GM18868 (cell line): ENCODE data around the gene GRID1.

Experiments
- ATAC-seq: cut with Tn5 transposase; IDR thresholded peaks from one replicate; pipeline ENCODE4 v1.9.1; 2021; ENCODE audit warnings: mild to moderate bottlenecking, moderate library complexity; ENCODE audit not compliant: unreplicated experiment

The GRID1 gene

GRCh38 chr10:86218160-86218559 lies 148.4 kb downstream of the GRID1 start:
- ATAC-seq = no peak

- no peak for ATAC-seq
These were observed 149.1 kb downstream of the GRID1 start for GRCh38 chr10:86217371-86218080.

- no peak for ATAC-seq
These were observed 149.7 kb downstream of the GRID1 start for GRCh38 chr10:86216886-86217285.

- ATAC-seq = no peak
These were observed 150.9 kb downstream of the GRID1 start for GRCh38 chr10:86215712-86216111.

GRCh38 chr10:86215046-86215445 lies 151.5 kb downstream of the GRID1 start:
- no peak for ATAC-seq

- no peak for ATAC-seq
These were observed 153.4 kb downstream of the GRID1 start for GRCh38 chr10:86213148-86213547.

- no peak for ATAC-seq
These were observed 154.2 kb downstream of the GRID1 start for GRCh38 chr10:86212391-86212700.

GRCh38 chr10:86211691-86212390 lies 154.8 kb downstream of the GRID1 start:
- no peak for ATAC-seq

- ATAC-seq = no peak
These were observed 156.2 kb downstream of the GRID1 start for GRCh38 chr10:86210416-86210815.

- no peak for ATAC-seq
These were observed 156.9 kb downstream of the GRID1 start for GRCh38 chr10:86209726-86210125.

- ATAC-seq = no peak
These were observed 159.4 kb downstream of the GRID1 start for GRCh38 chr10:86207226-86207625.

GRCh38 chr10:86206240-86206579 lies 160.4 kb downstream of the GRID1 start:
- ATAC-seq = no peak

GRCh38 chr10:86205306-86206239 lies 161.0 kb downstream of the GRID1 start:
- ATAC-seq = no peak

- ATAC-seq = no peak
These were observed 161.9 kb downstream of the GRID1 start for GRCh38 chr10:86204421-86205305.

GRCh38 chr10:86203162-86203905 lies 163.3 kb downstream of the GRID1 start:
- no peak for ATAC-seq

GRCh38 chr10:86202226-86202735 lies 164.3 kb downstream of the GRID1 start:
- no peak for ATAC-seq

- ATAC-seq = no peak
These were observed 165.7 kb downstream of the GRID1 start for GRCh38 chr10:86200867-86201266.

GRCh38 chr10:86200269-86200668 lies 166.3 kb downstream of the GRID1 start:
- ATAC-seq = no peak

- ATAC-seq = no peak
These were observed 167.6 kb downstream of the GRID1 start for GRCh38 chr10:86199041-86199440.

- no peak for ATAC-seq
These were observed 168.3 kb downstream of the GRID1 start for GRCh38 chr10:86198271-86198670.
